Heart right ventricle (tissue), 16 donors: ENCODE results near the gene MED4. TPM values are rescaled to one million over a fixed set of nuclear protein-coding genes. Genes with fewer than 3 reads are reported as not detected.

Experiments used
- ATAC-seq, 8 donors: fragments of 200-7000 bp; cut with Tn5 transposase; one replicate each; pipeline ENCODE4 v1.9.1; 2020; ENCODE audit warnings: mild to moderate bottlenecking in 8 of 8, moderate library complexity in 8 of 8, moderate number of reproducible peaks in 1 of 8
- DNase-seq, 2 donors: peaks; one replicate each; pipeline ENCODE4 v3.0.0-alpha.2; 2020
- H3K27ac ChIP-seq, 10 donors: fragments of 200-600 bp; sonication (generic) in 2 of 10; one replicate each; pipeline versions ENCODE4 v1.5.0 to v1.8.0; 2020 to 2022; ENCODE audit warnings: mild to moderate bottlenecking in 3 of 10
- H3K27me3 ChIP-seq, 7 donors: fragments of 200-600 bp; one replicate each; pipeline ENCODE4 v1.8.0; 2021 to 2022; ENCODE audit warnings: mild to moderate bottlenecking in 2 of 7
- H3K36me3 ChIP-seq, 9 donors: fragments of 200-600 bp; sonication (generic) in 1 of 9; one replicate each; pipeline versions ENCODE4 v1.5.0 to v1.8.0; 2020 to 2022; ENCODE audit warnings: mild to moderate bottlenecking in 2 of 9
- H3K4me1 ChIP-seq, 9 donors: fragments of 200-600 bp; sonication (generic) in 1 of 9; one replicate each; pipeline versions ENCODE4 v1.5.0 to v1.8.0; 2020 to 2022; ENCODE audit warnings: mild to moderate bottlenecking in 4 of 9
- H3K4me3 ChIP-seq, 10 donors: fragments of 200-600 bp; sonication (generic) in 2 of 10; one replicate each; pipeline versions ENCODE4 v1.5.0 to v1.8.0; 2020 to 2022; ENCODE audit warnings: mild to moderate bottlenecking in 7 of 10, moderate library complexity in 2 of 10
- H3K9me3 ChIP-seq, 11 donors: fragments of 200-600 bp in 10 of 11; sonication (generic) in 2 of 11; one replicate each; pipeline versions ENCODE4 v1.5.0 to v1.8.0; 2013 to 2022; ENCODE audit warnings: mild to moderate bottlenecking in 2 of 11, control low read depth in 1 of 11, moderate library complexity in 1 of 11
- CTCF ChIP-seq, 9 donors: fragments of 200-600 bp; sonication (generic) in 2 of 9; IDR thresholded peaks; one replicate each; pipeline versions ENCODE4 v1.5.0 to v1.8.0; 2021 to 2022; ENCODE audit warnings: antibody characterized with exemption in 9 of 9, mild to moderate bottlenecking in 5 of 9, moderate library complexity in 1 of 9
- WGBS, 2 donors: extraction: QIAGEN DNeasy Blood & Tissue Kit; methylation state at CpG; one replicate each; pipeline ENCODE4 v1.1.7; 2013; ENCODE audit warnings: inconsistent platforms in 1 of 2; 5-methylcytosine and 5-hydroxymethylcytosine counted together
- intact Hi-C, 10 donors: fragments of 100-400 bp; cut with DNase I; formaldehyde crosslinking; loops; one replicate each; pipeline versions ENCODE4 v1.11.1 to v1.14.2; 2022
- long read RNA-seq, 3 donors: library from polyadenylated mRNA; unstranded; transcript quantifications; one replicate each; pipeline ENCODE4 v2.0.0, GENCODE V29; 2020 to 2021
- polyA plus RNA-seq, 2 donors: library from polyadenylated mRNA; stranded (reverse); fragments of 200-250 nt; gene quantifications; one replicate each; pipeline ENCODE4 v1.2.3, GENCODE V29; 2013
- total RNA-seq, 10 donors: library from RNA; stranded (reverse); fragmentation: NEBNext Ultra II Directional in 3 of 10; extraction: Animal tissue kit (Norgen Biotek cat#: 25700) in 3 of 10; gene quantifications; one replicate each; pipeline versions ENCODE4 v1.2.1 to v1.2.4, GENCODE V29; 2021 to 2023
- donor health status: Arrhythmogenic right ventricular cardiomyopathy.
- donor health status: ischemic (EF 13 %, LVEDD 7.1; RV severe dilation, severe dysfunction).
- donor health status: healthy with polysubstance abuse.
- donor health status: DM: no; HTN: yes; CAD: no.
- donor health status: DM: no; HTN: no; CAD: no.
- donor health status: ischemic (EF 25% LVEDD 6.9; RV normal size, moderate dysfunction).
- donor health status: ischemic (EF 25% LVEDD 5.7; RV mildly dilated, moderate dysfunction).
- donor health status: healthy.
- donor health status: DM: yes; HTN: yes; CAD: no.
- donor health status: Ischemic cardiomyopathy.
- donor health status: ischemic (EF 35%, LVEDD 5.7; RV mildly dilated, moderate dysfunction).
- donor health status: nonischemic (EF 11% LVEDD 7.7; RV severe dilation, severe dysfunction).
- donor health status: DM: yes; HTN: yes; CAD: no.
- donor health status: PGD.
- donor health status: ischemic (EF 29% LVEDD 5.4; RV normal size, mild dysfunction).
- donor health status: nonischemic (EF 23%, LVEDD 6.1; RV moderate dilation, normal function).

MED4 gene
- 10 to 100 TPM; 42.7 to 57.7 (median 48.7) TPM for total RNA-seq
- 10 to 100 TPM; 44.3 to 46.8 TPM for polyA plus RNA-seq
- long read RNA-seq, donor 1, transcript MED4-202 (7 exons, 931 nt), result minor isoform, 9 of 74 reads
- long read RNA-seq, donor 1, transcript MED4-201 (7 exons, 2,022 nt), result major isoform, 51 of 74 reads
- long read RNA-seq, donor 1, partial matches to known transcripts, result 4 of 74 reads
- long read RNA-seq, donor 1, other reads (novel, unspliced or antisense), result 10 of 74 reads
- long read RNA-seq, donor 2, transcript MED4-201 (7 exons, 2,022 nt), result major isoform, 55 of 76 reads
- long read RNA-seq, donor 2, transcript MED4-202 (7 exons, 931 nt), result minor isoform, 10 of 76 reads
- long read RNA-seq, donor 2, partial matches to known transcripts, result 2 of 76 reads
- long read RNA-seq, donor 2, other reads (novel, unspliced or antisense), result 9 of 76 reads
- long read RNA-seq, donor 3, transcript MED4-202 (7 exons, 931 nt), result minor isoform, 51 of 180 reads
- long read RNA-seq, donor 3, transcript MED4-201 (7 exons, 2,022 nt), result major isoform, 119 of 180 reads
- long read RNA-seq, donor 3, partial matches to known transcripts, result 3 of 180 reads
- long read RNA-seq, donor 3, other reads (novel, unspliced or antisense), result 7 of 180 reads

GRCh38 chr13:48094781-48095502 is at the start of gene MED4:
Gene MED4, minus strand, starts transcription at chr13:48095104. Its CDS starts 26 bp downstream, at chr13:48095078.
- no peaks in the 10 kb centered on the region for H3K9me3 ChIP-seq
- no peaks in the 10 kb centered on the region for H3K27me3 ChIP-seq
- H3K4me1 ChIP-seq, result peaks cover 0 to 45% (median 35%) of the 10 kb centered on the region in 9 donors
- peak; percentile 98 to 100 (median 99) for TF ChIP-seq CTCF (IDR thresholded peaks at IDR 0.05)
- 7 to 9% methylated on average over 54 of the region's 54 CpGs for WGBS, 2 donors
- H3K27ac ChIP-seq, result peak within 1 kb of the TSS; percentile 11 to 96 (median 91)
- H3K4me3 ChIP-seq, result peak within 1 kb of the TSS; percentile 61 to 100 (median 97)
- intact Hi-C loops, result loop anchor here in 6 of 10 donors (5.0 to 10.0 kb wide), 6 partner anchors 58 to 230 kb away; partner anchors contain the start of genes ITM2B (in 4 of the 6), RB1 (in 2 of the 6) and NUDT15 (in 1 of the 6)
- ATAC-seq (peak; percentile 97 to 99 (median 98)), DNase-seq (peak; percentile 96 to 98)
- H3K36me3 ChIP-seq, result no peaks in the 10 kb centered on the region

GRCh38 chr13:48144413-48145035 is 49.6 kb upstream of the MED4 start:
- Histone ChIP-seq H3K4me1 (peaks cover 0 to 39% (median 9%) of the 10 kb centered on the region in 9 donors), H3K27ac (peak overlapping the region; percentile 45 to 92 (median 69)), H3K36me3 (no peaks in the 10 kb centered on the region), H3K27me3 (no peaks in the 10 kb centered on the region), H3K9me3 (no peaks in the 10 kb centered on the region), H3K4me3 (no peak overlapping the region)
- DNase-seq, result peak in 1 of 2 donors; percentile 65
- peak in 7 of 8 donors; percentile 90 to 95 (median 92) for ATAC-seq
- no peak for TF ChIP-seq CTCF (IDR thresholded peaks at IDR 0.05)
- intact Hi-C loops, result no loop called here
- 66 to 72% methylated on average over 7 of the region's 7 CpGs for WGBS, 2 donors

- Histone ChIP-seq H3K4me1 (peaks cover 0 to 39% (median 9%) of the 10 kb centered on the region in 9 donors), H3K4me3 (no peak overlapping the region), H3K36me3 (no peaks in the 10 kb centered on the region), H3K9me3 (no peaks in the 10 kb centered on the region), H3K27me3 (no peaks in the 10 kb centered on the region), H3K27ac (peak overlapping the region in 1 of 10 donors; percentile 58)
- WGBS, 2 donors, result 81 to 87% methylated on average over 3 of the region's 3 CpGs
- DNase-seq (no peak), ATAC-seq (peak in 1 of 8 donors; percentile 23)
- TF ChIP-seq CTCF (IDR thresholded peaks at IDR 0.05), result no peak
- intact Hi-C loops, result no loop called here
Observed at GRCh38 chr13:48142436-48142835, 47.5 kb upstream of the MED4 start.
